Stimulated activated CD4-positive, alpha-beta T cell treated with anti-CD3 and anti-CD28 coated beads, Interleukin-12 subunit alpha, Interleukin-12 subunit beta, amount 100 ng/mL, for 24 hours (primary cell): ENCODE results near the gene DBNL.

ENCODE experiments used
- DNase-seq, 2 experiments: peaks; one replicate each; pipeline ENCODE4 v3.0.0-alpha.2; 2020; ENCODE audit warnings: low read depth in 2 of 2

Gene DBNL

DNA sequence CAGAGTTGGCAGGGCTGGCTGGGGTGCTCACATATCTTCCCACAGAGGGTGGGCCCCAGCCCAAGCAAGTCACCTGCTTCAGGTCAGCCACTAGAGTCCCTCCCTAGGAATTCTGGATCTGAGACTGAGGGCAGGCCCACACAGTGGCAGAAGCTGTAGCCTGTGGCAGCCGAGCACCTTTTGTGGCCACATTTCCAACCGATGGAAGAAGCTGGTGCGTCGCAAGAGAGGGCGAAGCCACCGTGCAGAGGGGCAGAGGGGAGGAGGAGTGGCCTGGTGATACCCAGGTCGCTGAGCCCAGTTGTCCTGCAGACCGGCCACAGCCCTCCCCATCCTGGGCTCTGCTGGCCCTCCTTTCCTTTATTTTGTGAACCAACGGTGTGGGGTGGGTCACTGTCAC lies 32.6 kb downstream of the DBNL start:
- DNase-seq: no peak

DNA sequence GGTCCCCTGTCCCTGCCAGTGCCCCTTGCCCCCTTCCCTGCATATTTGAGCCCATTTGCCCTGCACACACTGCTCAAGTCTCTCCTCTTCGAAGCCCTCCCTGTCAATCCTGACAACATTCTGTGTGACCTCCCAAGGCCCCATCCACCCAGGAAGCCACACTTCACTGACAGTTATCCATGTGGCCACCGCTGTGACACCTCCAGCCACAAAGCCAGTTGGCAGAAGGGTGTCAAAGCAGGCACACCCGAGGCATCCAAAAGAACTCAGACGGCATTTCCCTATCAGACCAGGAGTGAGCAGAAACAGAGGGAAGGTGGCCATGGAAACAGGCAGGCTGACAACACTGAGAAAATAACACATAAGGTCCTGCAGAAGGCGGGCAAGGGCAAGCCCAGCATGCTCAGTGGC lies 33.2 kb downstream of the DBNL start:
- no peak for DNase-seq

GRCh38 chr7:44078521-44078920 lies 34.0 kb downstream of the DBNL start:
- no peak for DNase-seq

- no peak for DNase-seq
Measured at GRCh38 chr7:44079331-44080021, 35.0 kb downstream of the DBNL start.

DNA sequence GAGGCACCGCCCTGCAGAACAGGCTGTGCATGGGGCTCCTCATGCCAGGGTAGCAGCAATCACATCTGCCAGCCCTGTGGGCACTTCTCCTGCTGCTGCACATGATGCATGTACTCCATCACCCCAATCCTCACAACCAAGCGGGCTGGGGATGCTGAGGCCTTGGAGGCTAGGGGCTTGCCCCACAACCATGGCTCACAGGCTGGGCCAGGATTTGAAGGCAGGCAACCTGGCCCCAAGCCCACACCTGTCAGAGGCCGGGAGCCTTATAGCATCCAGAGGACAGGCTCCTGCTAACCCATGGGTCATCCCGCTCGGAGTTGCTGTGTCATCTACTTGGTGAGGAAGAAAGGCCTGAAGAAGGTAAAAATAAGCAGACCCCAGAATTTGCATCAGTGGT lies 35.6 kb downstream of the DBNL start:
- no peak for DNase-seq

- no peak for DNase-seq
Measured at GRCh38 chr7:44080686-44081265, 36.3 kb downstream of the DBNL start.

DNA sequence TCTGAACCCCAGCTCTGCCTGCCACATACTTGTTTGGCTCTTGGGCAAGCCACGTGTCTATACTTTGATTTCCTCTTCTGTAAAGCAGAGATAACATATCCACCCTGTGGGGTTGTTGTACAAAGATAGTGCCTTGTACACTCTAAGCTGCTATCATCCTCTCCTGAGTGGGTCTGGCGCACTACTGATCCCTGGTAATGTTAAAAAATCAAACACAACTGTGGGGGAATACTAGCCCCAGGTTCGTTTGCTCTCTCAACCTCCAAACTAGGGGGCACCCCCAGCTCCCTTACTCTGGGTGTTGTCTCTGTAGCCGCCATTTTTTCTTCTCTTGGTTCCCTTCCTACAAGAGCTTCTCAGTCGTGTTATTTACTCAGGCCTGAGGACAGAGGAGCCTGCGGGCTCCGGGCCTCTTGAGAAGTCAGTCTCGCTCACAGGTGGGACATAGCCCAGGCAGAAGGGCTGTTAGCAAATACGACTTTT lies 36.8 kb downstream of the DBNL start:
- no peak for DNase-seq

- peak; percentile 96 to 98 for DNase-seq
Measured at GRCh38 chr7:44082541-44083207, 38.2 kb downstream of the DBNL start.

DNA sequence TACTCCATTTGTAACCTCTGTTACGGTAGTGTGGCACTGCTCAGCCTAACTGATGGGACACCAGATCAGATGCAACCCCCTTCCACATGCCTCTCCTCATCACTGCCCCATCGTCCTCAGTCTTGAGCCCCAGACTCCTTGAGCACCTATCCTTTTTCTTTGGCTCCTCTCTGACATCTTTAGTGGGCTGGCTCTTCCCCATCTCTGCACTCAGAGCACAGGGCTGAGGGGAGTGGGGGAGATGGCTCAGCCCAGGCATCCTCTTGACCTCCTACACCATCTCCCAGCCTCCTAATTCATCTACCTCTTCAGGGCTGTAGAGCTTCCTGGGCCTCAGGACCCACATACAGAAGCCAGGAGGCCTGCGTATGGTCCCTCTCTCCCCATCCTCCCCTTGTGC lies 39.3 kb downstream of the DBNL start:
- no peak for DNase-seq

GRCh38 chr7:44084701-44085100 lies 40.2 kb downstream of the DBNL start:
- no peak for DNase-seq

DNA sequence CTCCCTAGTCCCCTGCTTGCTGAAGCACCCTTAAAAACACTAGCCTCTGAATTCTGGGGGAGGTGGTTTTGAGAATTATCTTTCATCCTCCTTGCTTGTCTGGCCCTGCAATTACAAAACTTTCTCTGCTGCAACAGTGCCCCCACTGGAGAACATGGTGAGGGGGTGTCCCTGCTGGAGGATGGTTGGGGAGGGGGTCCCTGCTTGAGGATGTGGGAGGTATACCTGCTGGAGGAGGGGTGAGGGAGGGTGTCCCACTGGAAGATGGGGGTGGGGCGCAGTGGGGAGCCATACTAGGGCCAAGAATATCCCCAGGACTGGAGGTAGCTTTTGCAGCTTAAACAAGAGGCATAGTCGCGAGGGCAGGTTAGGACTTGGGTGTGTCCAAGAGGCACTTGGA lies 41.0 kb downstream of the DBNL start:
- DNase-seq: no peak

- DNase-seq: no peak
Measured at GRCh38 chr7:44086627-44087026, 42.1 kb downstream of the DBNL start.

- DNase-seq: no peak
Measured at GRCh38 chr7:44087911-44088838, 43.7 kb downstream of the DBNL start.

GRCh38 chr7:44093102-44093641 lies 48.7 kb downstream of the DBNL start:
- no peak for DNase-seq

DNA sequence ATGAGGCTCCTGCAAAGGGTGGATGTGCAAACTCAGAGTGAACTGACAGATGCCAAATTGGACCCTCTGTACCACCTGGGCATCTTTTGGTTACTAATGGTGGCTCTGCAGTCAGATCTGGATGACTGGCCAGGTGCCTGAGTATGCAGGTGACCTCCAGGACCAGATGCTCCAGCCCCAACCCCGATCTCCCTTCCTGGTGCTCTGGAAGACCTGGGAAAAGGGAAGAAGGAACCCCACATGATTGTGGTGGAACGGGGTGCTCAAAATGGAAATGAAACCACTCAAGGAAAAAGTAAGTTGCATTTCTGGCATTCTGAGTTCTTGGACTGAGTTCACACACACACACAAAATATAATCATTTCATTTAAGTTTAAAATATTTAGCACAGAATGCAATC lies 49.9 kb downstream of the DBNL start:
- no peak for DNase-seq

DNA sequence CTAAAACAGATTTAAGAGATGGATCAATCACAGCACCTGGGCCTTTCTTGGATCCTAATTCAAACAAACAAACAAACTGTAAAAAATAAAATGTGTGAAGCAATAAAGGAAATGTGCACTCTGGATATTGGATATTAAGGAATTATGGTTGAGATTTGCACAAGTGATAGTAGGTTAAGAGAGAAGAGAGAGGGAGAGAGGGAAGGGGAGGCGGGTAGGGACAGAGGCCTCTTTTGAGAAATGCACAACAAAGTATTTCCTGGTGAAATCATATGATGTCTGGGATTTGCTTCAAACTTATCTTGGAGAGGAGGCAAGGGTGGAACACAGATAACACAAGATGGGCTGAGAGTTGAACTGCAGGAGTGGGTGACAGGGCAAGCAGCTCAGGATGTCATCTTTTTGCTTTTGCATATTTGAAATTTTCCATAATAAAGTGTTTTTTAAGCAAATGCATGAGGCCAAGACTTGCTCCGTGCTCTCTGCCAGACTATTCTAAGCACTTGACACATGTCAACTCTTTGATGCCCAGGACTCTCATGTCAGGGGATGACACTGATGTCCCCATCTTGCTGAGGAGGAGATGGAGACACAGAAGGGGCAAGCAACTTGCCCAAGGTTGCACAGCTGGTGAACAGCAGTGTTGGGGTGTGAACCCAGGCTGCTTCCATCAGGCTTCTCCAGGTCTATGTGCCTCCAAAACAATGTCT lies 50.5 kb downstream of the DBNL start:
- DNase-seq: no peak

GRCh38 chr7:44095781-44096180 lies 51.3 kb downstream of the DBNL start:
- no peak for DNase-seq

DNA sequence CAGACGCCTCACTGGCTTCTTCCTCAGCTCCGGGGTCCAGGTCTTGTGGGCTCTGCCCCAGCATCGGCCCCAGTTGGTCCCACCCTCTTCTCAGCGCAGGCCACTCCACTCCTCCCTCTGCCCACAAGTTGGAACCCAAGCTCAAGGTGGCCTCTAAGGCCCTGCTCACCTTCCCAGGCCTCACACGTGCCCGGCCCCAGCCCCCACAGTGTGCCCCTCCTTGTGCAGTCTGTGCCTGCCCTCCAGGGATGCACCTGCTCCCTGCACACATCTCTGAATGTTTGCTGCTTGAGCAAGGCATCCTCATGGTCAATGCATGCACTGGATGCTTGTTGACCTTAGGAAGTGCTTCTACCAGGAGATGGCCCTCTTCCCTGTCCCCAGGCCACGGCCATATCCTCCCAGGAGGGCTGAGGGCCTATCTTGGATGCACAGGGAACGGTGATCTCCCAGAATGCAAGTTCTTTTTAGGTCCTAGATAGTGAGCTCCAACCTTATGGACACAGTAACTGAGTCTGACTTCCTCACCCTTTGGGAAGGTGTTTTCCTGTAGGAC lies 51.9 kb downstream of the DBNL start:
- DNase-seq: no peak

DNA sequence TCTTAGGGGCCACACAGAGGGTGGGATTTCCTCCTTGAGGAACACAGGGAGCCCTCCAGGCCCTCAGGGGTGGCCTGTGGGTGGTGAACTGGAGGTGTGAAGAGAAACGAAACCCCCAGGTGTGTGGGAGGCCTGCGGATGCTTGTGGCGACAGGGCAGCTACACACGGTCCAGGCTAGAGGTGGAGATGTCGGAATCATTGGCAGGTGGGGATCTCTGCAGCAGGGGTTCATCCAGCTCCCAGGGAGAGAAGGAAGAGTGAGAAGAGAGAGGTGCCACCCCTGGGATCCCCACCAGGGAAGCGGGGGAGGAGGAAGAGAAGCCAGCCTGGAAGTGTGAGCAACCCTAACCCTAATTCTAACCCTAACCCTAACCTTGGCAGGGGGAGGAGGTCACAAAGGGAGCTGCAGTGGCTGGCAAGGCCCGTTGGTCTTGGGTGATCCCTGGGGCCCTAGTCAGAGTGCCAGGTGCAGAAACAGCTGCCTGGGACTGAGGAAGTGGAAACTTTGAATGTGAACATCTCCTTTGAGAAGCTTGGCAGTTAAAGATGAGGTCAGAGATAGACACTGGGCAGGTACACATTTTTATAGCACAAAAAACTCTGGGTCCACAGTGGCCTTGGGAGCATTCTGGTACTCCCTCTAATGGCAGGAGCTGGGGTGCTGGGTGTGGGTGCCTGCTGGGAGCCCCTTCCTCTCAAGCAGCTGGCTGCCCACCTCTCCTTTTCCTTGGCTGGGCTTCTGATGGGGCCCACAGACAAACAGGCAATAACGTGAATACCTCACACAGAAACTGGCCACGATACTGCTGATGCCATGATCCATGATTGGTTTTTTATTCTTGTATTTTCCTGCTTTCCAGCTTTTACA lies 52.8 kb downstream of the DBNL start:
- no peak for DNase-seq
